Left lung (tissue), 10 donors: ENCODE data around the gene NSUN2. TPM values are rescaled to one million over a fixed set of nuclear protein-coding genes. Genes with fewer than 3 reads are reported as not detected.

Experiments used
- ATAC-seq: fragments of 200-7000 bp; cut with Tn5 transposase; one replicate; pipeline ENCODE4 v1.9.1; 2020; ENCODE audit warnings: moderate library complexity
- DNase-seq, 4 donors: peaks; one replicate each; pipeline ENCODE4 v3.0.0-alpha.2; 2013 to 2020
- H3K27ac ChIP-seq, 2 donors: fragments of 200-600 bp; sonication (generic) in 1 of 2; one replicate each; pipeline versions ENCODE4 v1.5.0 to v1.8.0; 2020 to 2021
- H3K27me3 ChIP-seq, 2 donors: fragments of 200-600 bp; sonication (generic) in 1 of 2; one replicate each; pipeline versions ENCODE4 v1.5.0 to v1.8.0; 2020 to 2021
- H3K36me3 ChIP-seq, 2 donors: fragments of 200-600 bp; sonication (generic) in 1 of 2; one replicate each; pipeline versions ENCODE4 v1.5.0 to v1.8.0; 2020 to 2021
- H3K4me1 ChIP-seq, 2 donors: fragments of 200-600 bp; one replicate each; pipeline ENCODE4 v1.8.0; 2021
- H3K4me3 ChIP-seq, 2 donors: fragments of 200-600 bp; sonication (generic) in 1 of 2; one replicate each; pipeline versions ENCODE4 v1.5.0 to v1.8.0; 2020 to 2021; ENCODE audit warnings: mild to moderate bottlenecking in 1 of 2
- H3K9me3 ChIP-seq, 2 donors: fragments of 200-600 bp; sonication (generic) in 1 of 2; one replicate each; pipeline versions ENCODE4 v1.5.0 to v1.8.0; 2020 to 2021
- CTCF ChIP-seq, 2 donors: fragments of 200-600 bp; sonication (generic) in 1 of 2; IDR thresholded peaks; one replicate each; pipeline versions ENCODE4 v1.5.0 to v1.8.0; 2021; ENCODE audit warnings: antibody characterized with exemption in 2 of 2
- intact Hi-C, 2 donors: fragments of 100-400 bp; cut with DNase I; formaldehyde crosslinking; loops; one replicate each; pipeline versions ENCODE4 v1.11.2 to v1.14.2; 2022
- polyA plus RNA-seq, 6 donors: library from polyadenylated mRNA; unstranded; fragments of 120-200 nt; gene quantifications; one replicate each; pipeline ENCODE4 v1.2.1, GENCODE V29; 2013; ENCODE audit not compliant: insufficient read length in 6 of 6
- total RNA-seq, 2 donors: library from RNA; stranded (reverse); fragmentation: NEBNext Ultra II Directional; extraction: Animal tissue kit (Norgen Biotek cat#: 25700); gene quantifications; one replicate each; pipeline ENCODE4 v1.2.1, GENCODE V29; 2021
- donor health status: DM: no; HTN: yes; CAD: no.
- donor health status: DM: no; HTN: no; CAD: no.

NSUN2 gene
- total and polyA plus RNA-seq, 8 donors = 37.5 to 93.9 (median 56.9) TPM

- Histone ChIP-seq H3K36me3 (peaks cover 0 to 67% of the 10 kb centered on the region in 2 donors), H3K4me1 (no peaks in the 10 kb centered on the region), H3K27ac (no peak overlapping the region), H3K4me3 (no peak overlapping the region), H3K27me3 (no peaks in the 10 kb centered on the region), H3K9me3 (peaks cover 0 to 22% of the 10 kb centered on the region in 2 donors)
- intact Hi-C loops = no loop called here
- ATAC-seq (no peak), DNase-seq (no peak)
- no peak for TF ChIP-seq CTCF (IDR thresholded peaks at IDR 0.05)
Measured at GRCh38 chr5:6659941-6660684, 27.3 kb upstream of the NSUN2 start.

DNA sequence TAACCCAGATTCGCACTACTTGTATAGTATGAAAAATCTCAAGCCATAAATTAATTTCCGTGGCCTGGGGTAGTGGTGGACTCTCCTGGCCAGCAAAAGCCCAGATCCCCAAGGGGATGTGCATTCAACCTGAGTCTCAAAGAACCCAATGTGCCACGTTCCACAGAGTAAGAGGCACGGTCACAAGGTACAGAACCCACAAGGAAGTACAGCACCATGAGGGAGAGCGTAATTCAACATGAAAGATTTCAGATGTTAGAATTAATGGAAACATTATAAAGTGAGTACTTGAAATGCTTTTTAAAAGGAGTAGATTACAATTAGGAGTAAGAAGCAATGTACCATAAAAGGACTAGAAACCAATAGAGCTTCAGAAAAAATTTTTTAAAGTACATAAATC is 23.8 kb upstream of the NSUN2 start:
- DNase-seq = no peak
- peaks cover 0 to 22% of the 10 kb centered on the region in 2 donors for H3K9me3 ChIP-seq
- TF ChIP-seq CTCF (IDR thresholded peaks at IDR 0.05) = no peak
- H3K36me3 ChIP-seq = peaks cover 0 to 60% of the 10 kb centered on the region in 2 donors
- H3K27ac ChIP-seq = no peak overlapping the region
- no peak for ATAC-seq
- H3K4me1 ChIP-seq = no peaks in the 10 kb centered on the region
- no peaks in the 10 kb centered on the region for H3K27me3 ChIP-seq
- intact Hi-C loops = no loop called here
- H3K4me3 ChIP-seq = no peak overlapping the region

DNA sequence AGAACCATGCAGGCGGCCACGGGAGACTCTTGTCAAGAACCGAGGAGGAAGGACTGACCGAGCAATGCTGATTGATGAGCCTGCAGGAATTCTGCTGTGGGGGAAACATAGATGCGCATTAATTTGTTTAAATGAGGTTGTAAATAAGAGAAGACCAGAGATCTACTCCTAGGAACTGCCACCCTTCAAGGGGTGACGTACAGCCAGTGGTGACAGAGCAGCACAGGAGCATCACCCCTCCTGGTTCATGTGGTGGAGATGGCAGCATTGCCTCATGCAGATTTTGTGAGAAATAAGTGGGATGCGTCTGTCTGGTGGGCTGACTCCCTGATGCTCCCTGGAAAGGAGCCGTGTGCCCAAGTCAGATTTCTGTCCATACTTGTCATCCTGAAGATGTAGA is 22.6 kb upstream of the NSUN2 start:
- Histone ChIP-seq H3K27ac (no peak overlapping the region), H3K9me3 (peaks cover 0 to 22% of the 10 kb centered on the region in 2 donors), H3K4me1 (no peaks in the 10 kb centered on the region), H3K4me3 (no peak overlapping the region), H3K27me3 (no peaks in the 10 kb centered on the region), H3K36me3 (peaks cover 0 to 59% of the 10 kb centered on the region in 2 donors)
- intact Hi-C loops = no loop called here
- DNase-seq (no peak), ATAC-seq (no peak)
- no peak for TF ChIP-seq CTCF (IDR thresholded peaks at IDR 0.05)

DNA sequence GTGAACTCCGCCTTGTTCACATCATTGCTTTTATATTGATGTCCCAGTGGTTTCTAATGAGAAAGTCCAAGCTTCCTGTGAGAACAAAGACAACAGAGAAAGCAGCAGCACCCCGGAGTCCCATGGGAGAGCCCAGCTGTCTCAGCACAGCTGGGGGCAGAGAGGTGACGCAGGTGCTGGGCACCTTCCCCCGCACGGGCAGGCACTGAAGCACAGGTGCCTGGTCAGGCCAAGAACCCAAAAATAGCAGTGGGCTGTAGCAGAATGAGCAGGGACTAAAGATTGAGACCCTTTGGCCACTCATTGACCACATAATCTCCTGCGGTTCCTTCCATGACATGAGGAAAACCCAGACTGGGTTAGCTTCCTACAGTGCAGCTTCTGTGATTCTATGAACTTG is 19.2 kb upstream of the NSUN2 start:
- TF ChIP-seq CTCF (IDR thresholded peaks at IDR 0.05) = no peak
- intact Hi-C loops = no loop called here
- no peak for DNase-seq
- H3K4me3 ChIP-seq = no peak overlapping the region
- no peaks in the 10 kb centered on the region for H3K27me3 ChIP-seq
- ATAC-seq = no peak
- no peak overlapping the region for H3K27ac ChIP-seq
- no peaks in the 10 kb centered on the region for H3K4me1 ChIP-seq
- peaks cover 0 to 18% of the 10 kb centered on the region in 2 donors for H3K9me3 ChIP-seq
- H3K36me3 ChIP-seq = peaks cover 0 to 29% of the 10 kb centered on the region in 2 donors

- no peak for DNase-seq
- ATAC-seq = no peak
Measured at GRCh38 chr5:6649681-6650080, 16.8 kb upstream of the NSUN2 start.

More at GRCh38 chr5:6649681-6650080, 16.8 kb upstream of the NSUN2 start:
- no peak for TF ChIP-seq CTCF (IDR thresholded peaks at IDR 0.05)
- H3K27me3 ChIP-seq = no peaks in the 10 kb centered on the region
- intact Hi-C loops = no loop called here
- H3K4me1 ChIP-seq = no peaks in the 10 kb centered on the region
- H3K9me3 ChIP-seq = no peaks in the 10 kb centered on the region
- no peak overlapping the region for H3K4me3 ChIP-seq
- H3K27ac ChIP-seq = no peak overlapping the region
- peaks cover 0 to 8% of the 10 kb centered on the region in 2 donors for H3K36me3 ChIP-seq
